HEK293T (cell line): ENCODE data around the gene CADPS2.

Experiments used
- BHLHE40 ChIP-seq: fragments of 450-650 bp; IDR thresholded peaks from 2 replicates; pipeline ENCODE4 v1.6.1; 2016; ENCODE audit warnings: mild to moderate bottlenecking, moderate library complexity, borderline replicate concordance
- CTBP1 ChIP-seq: fragments of 450-650 bp; IDR thresholded peaks from 2 replicates; pipeline ENCODE4 v1.6.1; 2016; ENCODE audit warnings: borderline replicate concordance
- ELF4 ChIP-seq: fragments of 450-650 bp; IDR thresholded peaks from 2 replicates; pipeline ENCODE4 v1.6.1; 2017; ENCODE audit warnings: antibody characterized with exemption
- FOXA1 ChIP-seq: fragments of 450-650 bp; IDR thresholded peaks from 2 replicates; pipeline ENCODE4 v1.6.1; 2016; ENCODE audit warnings: mild to moderate bottlenecking
- FOXK2 ChIP-seq: fragments of 450-650 bp; IDR thresholded peaks from 2 replicates; pipeline ENCODE4 v1.6.1; 2016; ENCODE audit warnings: mild to moderate bottlenecking
- FOXM1 ChIP-seq: fragments of 450-650 bp; IDR thresholded peaks from 2 replicates; pipeline ENCODE4 v1.6.1; 2017; ENCODE audit warnings: mild to moderate bottlenecking, borderline replicate concordance
- HDGF ChIP-seq: fragments of 450-650 bp; IDR thresholded peaks from 2 replicates; pipeline ENCODE4 v1.6.1; 2017; ENCODE audit warnings: antibody characterized with exemption, borderline replicate concordance
- L3MBTL2 ChIP-seq: fragments of 450-650 bp; conservative IDR thresholded peaks from 2 replicates; pipeline ENCODE4 v1.6.1; 2016; ENCODE audit warnings: mild to moderate bottlenecking
- LEF1 ChIP-seq: fragments of 450-650 bp; IDR thresholded peaks from 2 replicates; pipeline ENCODE4 v1.6.1; 2017; ENCODE audit warnings: mild to moderate bottlenecking, borderline replicate concordance
- NFRKB ChIP-seq: fragments of 450-650 bp; IDR thresholded peaks from 2 replicates; pipeline ENCODE4 v1.6.1; 2016; ENCODE audit warnings: mild to moderate bottlenecking, moderate library complexity
- PKNOX1 ChIP-seq: fragments of 450-650 bp; IDR thresholded peaks from 2 replicates; pipeline ENCODE4 v1.6.1; 2016
- SP1 ChIP-seq: fragments of 450-650 bp; IDR thresholded peaks from 2 replicates; pipeline ENCODE4 v1.6.1; 2017
- SUZ12 ChIP-seq: fragments of 450-650 bp; IDR thresholded peaks from 2 replicates; pipeline ENCODE4 v1.6.1; 2016; ENCODE audit warnings: mild to moderate bottlenecking
- ZNF384 ChIP-seq: fragments of 450-650 bp; IDR thresholded peaks from 2 replicates; pipeline ENCODE4 v1.6.1; 2016

- no peak for TF ChIP-seq SP1
- TF ChIP-seq BHLHE40: no peak
- TF ChIP-seq SUZ12: no peak
- TF ChIP-seq LEF1: no peak
- no peak for TF ChIP-seq PKNOX1
- TF ChIP-seq HDGF: no peak
- no peak for TF ChIP-seq FOXK2
- no peak for TF ChIP-seq CTBP1
- no peak for TF ChIP-seq L3MBTL2
- TF ChIP-seq FOXA1: no peak
- no peak for TF ChIP-seq ZNF384
- no peak for TF ChIP-seq NFRKB
- no peak for TF ChIP-seq FOXM1
- TF ChIP-seq ELF4: no peak
These were observed 256.8 kb downstream of the CADPS2 start for GRCh38 chr7:122629412-122629953.
